GM13976 (cell line): ENCODE measurements around the gene KLF12.

Source experiments
- DNase-seq: peaks from one replicate; pipeline ENCODE4 v3.0.0; 2012; ENCODE audit warnings: low spot score
- CTCF ChIP-seq: IDR thresholded peaks from 2 replicates; pipeline ENCODE4 v1.5.1; 2012; ENCODE audit warnings: borderline replicate concordance, mild to moderate bottlenecking; ENCODE audit not compliant: insufficient read depth; ENCODE audit errors: extremely low read depth, missing control alignments, control extremely low read depth
- in situ Hi-C: fragments of 300-500 bp; cut with MboI; formaldehyde crosslinking; loops from one replicate; pipeline ENCODE4 v1.12.0; 2022; ENCODE audit warnings: low sequenced_read_pairs, mixed read lengths, inconsistent platforms; ENCODE audit not compliant: unreplicated experiment

KLF12 gene

GRCh38 chr13:74110053-74110452 lies 24.2 kb downstream of the KLF12 start:
- no peak for TF ChIP-seq CTCF
- in situ Hi-C loops = no loop called here
- no peak for DNase-seq

- no peak for TF ChIP-seq CTCF
- no peak for DNase-seq
- in situ Hi-C loops = no loop called here
Measured at GRCh38 chr13:74107598-74107997, 26.6 kb downstream of the KLF12 start.

GRCh38 chr13:74105871-74106270 lies 28.3 kb downstream of the KLF12 start:
- TF ChIP-seq CTCF = no peak
- no peak for DNase-seq
- in situ Hi-C loops = no loop called here

GRCh38 chr13:74104661-74105275 lies 29.4 kb downstream of the KLF12 start:
- in situ Hi-C loops = no loop called here
- TF ChIP-seq CTCF = no peak
- no peak for DNase-seq

- in situ Hi-C loops = no loop called here
- DNase-seq = no peak
- TF ChIP-seq CTCF = no peak
Measured at GRCh38 chr13:74103970-74104555, 30.1 kb downstream of the KLF12 start.

GRCh38 chr13:74103196-74103595 lies 31.0 kb downstream of the KLF12 start:
- DNase-seq = no peak
- in situ Hi-C loops = no loop called here
- no peak for TF ChIP-seq CTCF

- in situ Hi-C loops = no loop called here
- no peak for TF ChIP-seq CTCF
- no peak for DNase-seq
Measured at GRCh38 chr13:74102691-74103090, 31.5 kb downstream of the KLF12 start.
